Cardiac fibroblast (primary cell): ENCODE data around the gene CLEC1A.

Experiments used
- DNase-seq, 2 donors: peaks; one replicate each; pipeline versions ENCODE4 v3.0.0 to v3.0.0-alpha.2; 2010; ENCODE audit warnings: low read depth in 2 of 2
- H3K4me3 ChIP-seq, 2 donors: replicated peaks in 1 of 2; 1 replicate in 1 of 2; 2 replicates in 1 of 2; pipeline ENCODE4 v1.5.1; 2011; ENCODE audit warnings: low read depth in 2 of 2, low read length in 2 of 2, mild to moderate bottlenecking in 2 of 2, moderate library complexity in 1 of 2
- CTCF ChIP-seq: IDR thresholded peaks from one replicate; pipeline ENCODE4 v1.5.1; 2011; ENCODE audit warnings: low read depth, mild to moderate bottlenecking, low read length, inconsistent platforms

Gene CLEC1A

GRCh38 chr12:10067264-10067663, 31.5 kb downstream of the CLEC1A start:
- TF ChIP-seq CTCF: no peak
- DNase-seq: no peak
- H3K4me3 ChIP-seq: no peak overlapping the region

DNA sequence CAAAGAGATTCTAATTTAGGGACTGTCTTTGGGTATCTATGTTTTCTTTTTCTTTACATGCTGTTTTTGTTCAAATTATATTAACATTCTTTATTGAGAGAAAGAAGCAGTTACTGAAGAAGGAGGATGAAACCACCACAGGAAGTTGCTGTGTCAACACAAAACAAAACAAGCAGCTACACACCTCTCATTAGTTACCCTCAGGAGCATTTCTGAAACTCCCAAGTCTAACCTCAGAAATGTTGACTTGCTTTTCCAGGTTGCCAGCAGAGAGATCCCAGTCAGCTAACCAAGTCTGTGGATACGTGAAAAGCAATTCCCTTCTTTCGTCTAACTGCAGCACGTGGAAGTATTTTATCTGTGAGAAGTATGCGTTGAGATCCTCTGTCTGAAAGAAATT, 33.5 kb downstream of the CLEC1A start:
- TF ChIP-seq CTCF: no peak

DNA sequence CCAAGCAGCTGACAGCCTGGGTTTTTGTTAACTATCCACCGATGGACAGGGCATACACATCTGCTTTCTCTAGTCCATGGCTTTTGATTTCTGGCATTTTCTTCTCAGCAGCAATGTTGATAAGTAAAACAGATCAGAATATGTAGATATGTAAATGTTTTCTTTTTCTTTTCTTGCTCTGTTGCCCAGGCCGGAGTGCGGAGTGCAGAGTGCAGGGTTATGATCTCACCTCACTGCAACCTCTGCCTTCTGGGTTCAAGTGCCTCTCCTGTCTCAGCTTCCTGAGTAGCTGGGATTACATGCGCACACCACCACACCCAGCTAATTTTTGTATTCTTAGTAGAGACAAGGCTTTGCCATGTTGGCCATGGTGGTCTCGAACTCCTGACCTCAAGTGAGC, 40.4 kb downstream of the CLEC1A start:
- no peak for DNase-seq
- no peak overlapping the region for H3K4me3 ChIP-seq
- no peak for TF ChIP-seq CTCF

More for the DNA sequence above, 33.5 kb downstream of the CLEC1A start:
- no peak overlapping the region for H3K4me3 ChIP-seq
- no peak for DNase-seq

GRCh38 chr12:10052193-10052913, 46.4 kb downstream of the CLEC1A start:
- no peak overlapping the region for H3K4me3 ChIP-seq
- no peak for DNase-seq
- no peak for TF ChIP-seq CTCF

- H3K4me3 ChIP-seq: no peak overlapping the region
- no peak for TF ChIP-seq CTCF
- no peak for DNase-seq
These were observed 50.3 kb downstream of the CLEC1A start for GRCh38 chr12:10048526-10048925.

DNA sequence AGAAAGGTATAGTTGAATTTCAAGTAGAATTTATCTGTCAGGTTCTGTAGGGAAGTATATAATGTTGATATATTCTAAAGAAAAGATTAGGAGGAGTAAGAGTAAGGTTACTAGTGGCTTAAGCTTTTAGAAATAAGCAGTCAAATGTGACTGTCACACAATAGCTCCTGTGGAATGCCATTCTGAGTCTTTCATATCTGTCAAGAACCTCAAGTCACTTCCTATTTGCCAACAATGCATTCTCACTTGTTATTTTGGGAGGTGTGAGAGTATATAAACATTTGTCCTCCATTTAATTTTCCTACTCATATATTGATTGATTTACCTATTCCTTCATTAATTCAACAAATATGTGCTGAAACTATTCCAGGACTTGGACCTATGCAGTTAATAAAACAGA, 56.6 kb downstream of the CLEC1A start:
- TF ChIP-seq CTCF: no peak
- DNase-seq: no peak
- no peak overlapping the region for H3K4me3 ChIP-seq
